HPDE6-E6E7 (cell line): ENCODE results near the gene KIAA1755.

ENCODE experiments used
- DNase-seq: peaks from one replicate; pipeline ENCODE4 v3.0.0; 2011; ENCODE audit warnings: missing footprints; ENCODE audit errors: extremely low spot score

KIAA1755 gene, protein sequence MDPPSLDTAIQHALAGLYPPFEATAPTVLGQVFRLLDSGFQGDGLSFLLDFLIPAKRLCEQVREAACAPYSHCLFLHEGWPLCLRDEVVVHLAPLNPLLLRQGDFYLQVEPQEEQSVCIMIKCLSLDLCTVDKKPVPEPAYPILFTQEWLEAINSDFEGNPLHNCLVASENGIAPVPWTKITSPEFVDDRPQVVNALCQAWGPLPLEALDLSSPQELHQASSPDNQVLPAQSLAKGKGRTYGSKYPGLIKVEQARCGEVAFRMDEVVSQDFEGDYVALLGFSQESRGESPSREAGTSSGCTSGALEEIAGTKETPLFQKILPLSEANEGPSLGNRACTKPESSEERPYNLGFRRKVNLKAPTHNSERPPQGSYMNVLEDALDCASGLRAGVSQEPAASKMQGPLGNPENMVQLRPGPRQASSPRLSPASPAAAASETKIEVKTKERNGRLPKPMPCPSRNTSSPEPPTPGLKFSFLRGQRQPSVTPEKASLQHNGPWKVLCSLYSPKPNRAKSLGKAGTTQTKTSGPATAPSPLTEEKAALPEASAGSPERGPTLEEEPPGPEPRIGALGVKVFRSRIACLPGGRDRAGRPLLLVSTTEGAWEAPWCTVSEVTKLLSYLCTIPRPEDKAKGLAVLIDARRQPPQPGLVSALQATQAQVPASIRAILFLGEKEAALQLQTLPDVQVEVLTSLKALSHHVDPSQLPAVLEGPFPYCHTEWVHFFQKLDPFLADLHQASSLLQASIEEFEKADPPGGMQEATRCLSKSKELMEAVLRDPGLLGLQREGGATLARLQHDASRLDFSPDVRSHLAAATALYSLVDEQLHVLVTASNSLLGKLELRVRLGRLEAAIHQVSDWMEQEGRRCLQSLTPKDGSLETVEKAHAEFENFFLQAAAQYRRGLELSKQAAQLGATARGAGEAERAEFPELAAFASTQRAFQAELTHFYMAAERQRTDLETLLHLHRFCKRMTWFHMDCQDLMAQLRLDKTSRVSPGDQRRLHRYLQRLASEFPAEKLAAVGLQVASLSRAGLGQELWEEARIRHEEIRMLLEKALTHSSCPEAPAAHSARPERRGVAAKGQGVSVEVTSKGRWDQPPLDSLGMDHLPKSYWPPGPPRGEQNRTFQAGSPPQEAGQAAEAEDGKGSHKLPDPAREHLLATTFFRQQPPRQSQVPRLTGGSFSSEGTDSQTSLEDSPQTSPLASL

GRCh38 chr20:38260378-38261053 lies at the start of gene KIAA1755:
KIAA1755 (minus strand) TSS chr20:38260735; CDS start chr20:38260500, 235 bp downstream.
- no peak for DNase-seq

DNA sequence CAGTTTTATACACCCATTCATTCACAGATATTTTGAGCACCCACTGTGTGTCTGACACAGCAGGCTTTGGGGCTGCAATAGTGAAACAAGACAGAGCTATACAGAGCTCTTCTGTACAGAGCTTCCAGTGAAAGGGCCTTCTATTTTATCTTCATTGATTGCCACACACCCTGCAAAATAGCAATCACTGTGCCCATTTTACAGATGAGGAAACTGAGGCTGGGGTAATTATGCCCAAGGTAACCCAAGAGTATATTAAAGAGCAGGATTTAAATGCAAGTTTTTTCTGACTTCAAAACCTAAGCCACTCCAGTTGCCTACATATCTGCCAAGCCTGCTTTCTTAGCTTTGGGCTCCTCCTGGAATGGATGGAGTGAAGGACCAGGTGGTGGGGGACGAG lies 47.9 kb upstream of the KIAA1755 start:
- DNase-seq, result no peak

DNA sequence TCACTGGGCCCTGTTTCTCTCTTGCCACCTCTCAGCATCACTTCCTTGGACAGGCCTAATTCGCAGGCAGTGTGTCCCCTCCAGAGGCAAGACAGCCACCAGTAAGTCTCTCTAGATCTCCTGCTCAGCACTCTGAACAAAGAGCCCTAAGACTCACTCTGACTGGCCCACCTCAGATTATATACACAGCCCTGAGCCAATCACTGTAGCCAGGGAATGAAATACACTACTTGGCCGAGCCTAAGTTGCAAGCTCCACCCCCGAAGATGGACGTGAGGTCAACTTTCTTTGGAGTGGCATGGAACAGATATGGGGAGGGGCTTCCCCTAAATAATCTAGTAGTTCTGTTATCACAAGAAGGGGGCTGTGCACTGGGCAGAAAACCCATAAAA lies 47.5 kb upstream of the KIAA1755 start:
- DNase-seq, result no peak

DNA sequence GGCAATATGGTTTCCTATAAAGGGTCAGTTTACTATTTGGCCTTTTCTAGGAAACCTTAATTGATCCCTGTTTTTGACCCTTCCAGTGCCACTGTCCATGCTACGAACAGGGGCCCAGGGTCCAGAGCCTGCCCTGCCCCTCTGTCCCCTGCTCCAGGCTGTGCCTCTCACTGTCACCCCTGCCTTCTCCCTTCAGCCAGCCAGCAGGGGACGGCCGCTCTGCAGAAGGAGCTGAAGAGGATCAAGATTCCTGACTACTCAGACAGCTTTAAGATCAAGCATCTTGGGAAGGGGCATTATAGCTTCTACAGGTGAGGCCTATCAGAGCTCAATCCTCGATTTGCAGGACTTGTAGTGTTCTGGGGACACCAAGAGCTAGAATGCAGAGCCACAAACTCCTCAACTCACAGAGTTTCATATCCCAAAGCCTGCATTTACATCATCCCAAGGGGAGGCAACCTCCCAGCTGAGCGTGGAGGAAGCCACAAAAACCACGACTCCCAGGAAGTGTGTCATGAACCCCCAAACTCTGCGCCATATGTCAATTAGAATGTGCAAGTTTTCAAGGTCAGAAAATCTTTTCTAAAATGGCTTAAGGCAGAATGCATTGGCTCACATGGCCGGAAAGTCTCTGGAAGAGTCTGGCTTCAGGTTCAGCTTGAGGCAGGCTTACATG lies 47.0 kb upstream of the KIAA1755 start:
- DNase-seq, result no peak

GRCh38 chr20:38306379-38306778 lies 45.8 kb upstream of the KIAA1755 start:
- no peak for DNase-seq

DNA sequence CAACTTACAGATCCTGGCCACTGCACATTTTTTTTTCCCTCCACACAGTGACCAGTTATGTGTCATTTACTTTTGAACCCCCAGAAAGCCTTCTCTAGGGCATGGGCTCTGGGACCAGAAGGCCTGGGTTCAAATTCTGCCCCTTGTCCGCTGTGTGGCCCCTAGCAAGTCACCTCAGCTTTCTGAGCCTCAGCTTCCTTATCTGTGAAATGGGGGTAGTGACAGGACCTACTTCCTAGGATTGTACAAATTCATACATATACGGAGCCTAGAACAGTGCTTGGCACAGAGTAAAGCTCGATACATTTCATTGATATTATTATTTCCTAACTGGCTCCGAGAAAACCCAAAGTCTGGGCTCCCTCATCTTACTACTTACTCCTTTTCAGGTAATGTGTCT lies 45.0 kb upstream of the KIAA1755 start:
- DNase-seq, result no peak

DNA sequence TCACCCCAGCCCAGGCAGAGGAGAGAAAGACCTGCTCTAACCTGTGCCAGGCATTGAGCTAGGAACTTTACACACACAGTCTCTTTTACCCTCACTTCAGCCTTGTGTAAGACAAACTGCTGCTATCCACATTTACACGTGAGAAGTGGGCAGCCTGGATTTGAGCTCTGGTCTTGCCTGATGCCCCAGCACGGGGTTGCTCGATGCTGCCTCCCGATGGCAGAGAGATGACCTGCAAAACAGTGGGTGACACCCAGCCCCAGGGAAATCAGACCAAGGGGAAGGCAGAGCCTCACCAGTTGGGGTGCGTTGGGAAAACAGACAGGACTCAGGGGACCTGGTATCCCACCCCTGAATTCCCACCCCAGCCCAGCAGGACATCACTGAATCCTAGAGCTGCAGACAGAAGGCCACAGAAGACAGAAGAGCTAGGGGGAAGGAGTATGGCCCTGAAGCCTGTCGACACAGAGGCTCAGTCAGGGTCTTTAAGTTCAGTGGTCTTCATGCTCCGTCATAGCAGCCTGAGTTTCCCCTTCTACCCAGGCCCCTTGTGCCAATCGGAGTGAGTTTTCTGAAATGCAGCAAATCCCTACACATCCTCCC lies 44.4 kb upstream of the KIAA1755 start:
- DNase-seq, result peak; percentile 75

- no peak for DNase-seq
These were observed 43.4 kb upstream of the KIAA1755 start, which contains the start of gene BPI for GRCh38 chr20:38303908-38304379. BPI (plus strand) TSS chr20:38304156; CDS start chr20:38304224, 68 bp downstream.

- no peak for DNase-seq
These were observed 42.3 kb upstream of the KIAA1755 start for GRCh38 chr20:38302786-38303185.

DNA sequence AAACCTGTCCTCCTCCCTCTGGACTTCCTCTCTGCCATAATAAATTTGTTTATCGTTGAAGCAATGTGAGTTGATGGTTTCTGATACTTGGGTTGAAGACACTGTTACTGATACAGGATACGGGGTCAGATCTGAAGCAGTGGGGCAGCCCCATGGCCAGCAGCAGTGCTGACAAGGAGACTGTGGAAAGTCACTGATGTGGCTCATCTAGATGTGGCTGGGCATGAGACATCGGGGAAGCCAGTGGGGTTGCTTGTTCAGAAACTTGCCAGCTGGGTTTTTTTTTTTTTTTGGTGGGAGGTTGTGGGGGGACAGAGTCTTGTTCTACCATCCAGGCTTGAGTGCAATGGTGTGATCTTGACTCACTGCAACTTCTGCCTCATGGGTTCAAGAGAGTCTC lies 40.8 kb upstream of the KIAA1755 start:
- no peak for DNase-seq

DNA sequence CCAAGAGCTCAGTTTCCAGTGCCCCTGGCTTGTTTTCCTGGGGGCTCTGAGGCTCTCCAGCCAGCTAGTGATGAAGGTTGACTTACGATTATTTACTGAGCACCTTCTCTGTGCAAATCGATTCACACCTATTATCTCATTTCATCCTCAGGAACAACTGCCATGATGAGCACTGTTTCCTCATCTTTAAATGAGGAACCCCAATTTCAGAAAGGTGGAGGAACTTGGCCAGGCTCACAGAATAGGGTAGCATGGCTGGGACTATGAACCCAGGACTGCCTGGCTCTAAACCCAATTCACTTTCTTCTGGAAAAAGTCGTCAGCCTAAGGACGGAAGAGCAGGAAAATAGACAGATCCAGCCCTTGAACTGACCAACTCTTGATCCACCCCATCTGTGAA lies 39.9 kb upstream of the KIAA1755 start:
- DNase-seq, result no peak

DNA sequence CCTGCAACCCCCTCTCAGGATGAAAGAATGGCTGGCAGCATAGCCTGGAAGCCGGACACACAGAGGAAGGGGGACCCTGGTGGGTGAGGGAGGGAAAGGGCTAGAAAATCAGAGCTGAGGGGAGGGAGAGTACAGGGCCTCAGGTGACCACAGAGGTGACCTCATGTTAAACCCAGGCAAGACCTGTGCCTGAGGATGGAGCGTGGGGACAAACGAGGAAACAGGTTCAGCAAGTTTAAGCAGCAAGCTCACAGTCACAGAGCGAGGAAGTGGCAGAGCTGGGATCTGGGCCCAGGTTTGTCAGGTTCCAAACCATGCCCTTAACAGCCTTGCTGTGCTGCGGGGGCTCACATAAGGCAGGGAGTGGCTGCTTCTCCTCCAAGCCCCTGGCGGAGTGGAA lies 39.4 kb upstream of the KIAA1755 start:
- peak; percentile 52 for DNase-seq

DNA sequence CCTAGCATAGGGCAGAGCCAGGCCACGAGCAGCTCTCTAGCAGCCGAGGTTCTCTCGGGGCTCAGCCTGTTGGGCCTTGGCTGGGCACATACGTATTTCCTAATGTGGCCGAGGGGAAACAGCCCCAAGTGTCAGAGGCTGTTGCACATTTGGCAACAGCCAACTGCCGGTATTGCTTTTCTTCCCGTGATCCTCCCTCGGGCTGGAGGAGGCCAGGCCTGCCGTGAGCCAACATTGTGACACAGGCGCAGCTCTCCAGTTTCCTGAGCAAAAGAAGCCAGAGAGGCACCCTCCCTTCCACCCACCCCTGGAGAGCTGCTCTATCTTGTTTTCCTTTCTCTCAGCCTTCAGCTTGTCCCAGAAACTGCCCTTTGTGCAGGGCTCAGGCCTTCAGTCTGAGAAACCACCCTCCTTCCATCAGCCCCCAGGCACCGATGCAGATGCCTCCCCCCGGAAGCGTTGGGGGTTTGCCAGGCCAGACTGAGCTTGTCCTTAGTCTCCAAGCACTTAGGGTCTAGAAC lies 38.3 kb upstream of the KIAA1755 start:
- no peak for DNase-seq

- DNase-seq, result no peak
These were observed 37.6 kb upstream of the KIAA1755 start for GRCh38 chr20:38297916-38298674.

- no peak for DNase-seq
These were observed 35.9 kb upstream of the KIAA1755 start for GRCh38 chr20:38296433-38296832.

- no peak for DNase-seq
These were observed 35.3 kb upstream of the KIAA1755 start for GRCh38 chr20:38295811-38296210.

- no peak for DNase-seq
These were observed 33.6 kb upstream of the KIAA1755 start for GRCh38 chr20:38294076-38294591.

GRCh38 chr20:38293491-38294065 lies 33.0 kb upstream of the KIAA1755 start:
- no peak for DNase-seq

DNA sequence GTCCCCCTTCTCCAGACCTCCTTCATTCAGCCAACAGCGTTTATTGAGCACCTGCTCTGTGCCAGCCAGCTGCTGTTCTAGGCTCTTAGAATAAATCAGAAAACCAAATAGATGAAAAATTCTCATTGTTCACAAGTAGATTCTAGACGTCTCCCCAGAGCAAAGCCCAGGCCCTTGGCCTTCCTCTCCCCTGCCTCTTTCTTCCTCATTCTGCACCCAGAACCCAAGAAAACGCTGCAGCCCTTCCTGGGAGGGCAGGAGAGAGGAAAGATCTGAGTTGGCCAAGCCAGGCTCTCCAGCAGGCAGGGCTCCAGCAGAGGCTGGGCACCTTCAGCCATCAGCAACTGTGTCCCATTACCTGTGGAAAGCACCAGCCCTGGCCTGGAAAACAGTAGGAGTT lies 31.4 kb upstream of the KIAA1755 start:
- no peak for DNase-seq
